Measurements from ENCODE around the gene BRAF.
"Not testable (repeated sequence)": the region's sequence is repeated elsewhere in the genome, so short reads cannot be mapped to it uniquely, and the experiment has no call there.

Gene BRAF

DNA sequence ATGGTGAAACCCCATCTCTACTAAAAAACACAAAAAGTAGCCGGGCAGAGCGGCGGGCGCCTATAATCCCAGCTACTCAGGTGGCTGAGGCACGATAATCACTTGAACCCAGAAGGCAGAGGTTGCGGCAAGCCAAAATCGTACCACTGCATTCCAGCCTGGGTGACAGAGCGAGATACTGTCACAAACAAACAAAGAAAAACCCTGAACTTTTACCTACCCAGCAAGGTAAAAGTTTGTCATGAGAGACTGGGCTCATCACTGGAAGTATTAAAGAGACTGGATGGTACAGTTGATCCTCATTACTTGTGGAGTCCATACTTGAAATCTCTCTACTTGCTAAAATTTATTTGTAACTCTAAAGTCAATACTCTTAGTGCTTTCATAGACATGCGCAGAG is 114.3 kb downstream of the BRAF start:
- intact Hi-C loops (cut with DNase I) = loop anchor here (5.0 to 10.0 kb wide), 3 partner anchors 136 to 842 kb away; partner anchors contain the start of gene ADCK2
- DNase-seq = no peak

DNA sequence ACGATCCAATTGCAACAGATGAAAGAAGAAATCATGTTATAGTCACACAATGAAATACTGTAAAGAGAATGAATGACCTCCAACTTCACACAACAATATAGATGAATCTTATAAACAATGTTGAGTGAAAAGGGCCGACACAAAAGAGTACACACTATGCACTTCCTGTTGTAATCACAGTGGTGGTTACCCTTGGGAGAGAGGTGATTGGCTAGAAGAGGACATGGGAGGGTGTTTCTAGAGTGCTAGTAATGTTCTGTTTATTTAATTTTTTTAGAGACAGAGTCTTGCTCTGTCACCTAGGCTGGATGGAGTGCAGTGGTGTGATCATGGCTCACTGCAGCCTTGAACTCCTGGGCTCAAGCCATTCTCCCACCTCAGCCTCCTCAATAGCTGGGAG is 145.8 kb downstream of the BRAF start:
- intact Hi-C loops (cut with DNase I) = no loop called here
- no peak for DNase-seq

DNA sequence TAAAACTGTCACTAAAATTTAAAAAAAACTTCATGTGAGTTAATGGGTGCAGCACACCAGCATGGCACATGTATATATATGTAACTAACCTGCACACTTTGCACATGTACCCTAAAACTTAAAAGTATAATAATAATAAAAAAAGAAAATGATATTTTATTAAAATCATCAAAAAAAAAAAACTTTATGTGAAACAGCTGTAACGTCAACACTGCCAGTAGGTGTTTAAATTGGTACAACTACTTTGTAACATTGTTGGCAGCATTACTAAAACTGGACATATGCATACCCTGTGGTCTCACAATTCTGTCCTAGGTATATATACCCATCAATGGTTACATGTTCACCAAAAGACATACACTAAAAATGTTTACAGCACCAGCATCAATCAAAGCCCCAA is 146.2 kb downstream of the BRAF start:
- DNase-seq = no peak
- intact Hi-C loops (cut with DNase I) = no loop called here

DNA sequence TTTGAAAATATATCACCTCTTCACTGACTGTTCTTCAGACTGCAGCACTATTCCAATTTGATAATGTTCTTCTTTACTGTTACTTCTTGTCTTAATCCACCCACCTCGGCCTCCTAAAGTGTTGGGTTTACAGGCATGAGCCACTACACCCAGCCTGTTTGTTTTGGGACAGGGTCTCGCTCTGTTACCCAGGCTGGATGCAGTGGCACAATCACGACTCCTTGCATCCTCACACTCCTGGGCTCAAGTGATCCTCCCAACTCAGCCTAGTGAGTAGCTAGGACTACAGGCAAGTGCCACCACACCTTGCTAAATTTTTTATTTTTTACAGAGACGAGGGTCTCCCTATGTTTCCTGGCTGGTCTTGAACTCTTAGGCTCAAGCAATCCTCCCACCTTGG is 150.4 kb downstream of the BRAF start:
- no peak for DNase-seq
- intact Hi-C loops (cut with DNase I) = no loop called here

DNA sequence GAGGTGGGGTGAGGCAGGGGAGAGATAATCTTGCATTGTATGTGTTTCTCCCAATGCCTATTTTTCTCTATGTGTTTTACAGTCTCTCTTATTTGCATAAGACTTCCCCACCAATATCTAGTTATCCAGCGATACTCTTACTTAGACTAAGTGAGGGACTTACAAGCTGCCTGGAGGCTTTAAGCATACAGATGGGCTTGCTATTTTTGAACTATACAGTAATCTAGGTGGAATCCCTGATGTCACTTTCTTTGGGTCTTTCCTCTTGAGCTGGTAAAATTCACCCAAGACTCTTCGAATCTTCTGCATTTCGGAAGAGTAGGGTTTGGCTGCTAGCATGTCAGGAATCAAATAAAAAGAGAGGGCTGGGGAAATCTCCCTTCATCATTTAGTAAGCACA is 151.6 kb downstream of the BRAF start:
- DNase-seq = no peak

DNA sequence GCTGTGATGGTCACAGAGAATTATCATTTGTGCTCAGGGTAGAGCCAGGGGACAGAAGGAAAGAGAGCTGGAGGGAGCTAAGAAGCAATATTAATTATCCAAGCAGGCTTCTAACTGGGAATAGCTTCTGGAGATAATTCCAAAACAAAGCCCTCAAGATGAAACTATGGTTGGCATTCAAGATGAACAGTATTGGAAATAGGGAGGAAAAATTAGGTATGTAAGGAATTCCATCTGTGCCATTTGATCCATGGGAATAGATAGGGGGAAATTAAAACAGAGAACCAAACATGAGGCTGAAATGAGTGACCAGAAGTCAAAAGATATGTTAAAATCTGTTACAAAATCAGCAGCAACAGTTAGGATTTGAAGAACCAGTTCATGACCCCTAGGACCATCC is 152.9 kb downstream of the BRAF start:
- no peak for DNase-seq
- intact Hi-C loops (cut with DNase I) = no loop called here

More for the DNA sequence above, 151.6 kb downstream of the BRAF start:
- intact Hi-C loops (cut with DNase I) = no loop called here

DNA sequence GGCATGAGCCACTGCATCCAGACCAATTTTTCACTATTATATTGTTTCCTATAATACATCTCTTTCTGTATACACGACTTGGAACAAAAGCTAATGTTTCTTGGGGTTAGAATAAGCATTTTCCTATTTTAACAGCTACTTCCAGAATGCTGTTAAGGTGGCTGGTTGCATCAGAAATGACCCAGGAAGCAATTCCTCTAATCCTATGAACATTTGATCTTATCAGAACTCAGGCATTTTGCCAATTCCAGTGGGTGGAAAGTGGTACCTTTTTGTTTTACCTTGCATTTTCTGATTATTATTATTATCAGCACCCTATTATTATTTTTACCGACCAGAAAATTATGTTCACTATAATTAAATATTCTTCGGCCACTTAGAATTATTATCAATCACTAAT is 154.9 kb downstream of the BRAF start:
- no peak for DNase-seq
- intact Hi-C loops (cut with DNase I) = no loop called here

DNA sequence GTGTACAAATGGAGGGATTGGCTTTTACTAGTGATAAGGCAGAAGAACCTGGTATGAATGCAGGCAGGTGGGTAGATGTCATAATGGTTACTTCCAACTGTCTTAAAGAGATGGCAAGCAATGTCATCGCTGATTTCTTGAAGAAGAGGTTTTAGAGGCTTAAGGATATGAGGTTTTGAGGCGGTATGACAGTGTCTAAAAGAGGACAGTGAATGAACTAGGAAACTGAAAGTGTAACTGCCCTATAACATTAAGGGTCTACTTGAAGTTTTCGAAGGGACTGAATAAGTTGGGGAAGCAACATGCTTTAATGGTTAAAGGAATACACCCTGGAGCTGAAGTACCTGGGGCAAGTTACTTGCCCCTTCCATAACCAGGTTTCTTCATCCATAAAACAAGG is 157.3 kb downstream of the BRAF start:
- DNase-seq = no peak
- intact Hi-C loops (cut with DNase I) = no loop called here

DNA sequence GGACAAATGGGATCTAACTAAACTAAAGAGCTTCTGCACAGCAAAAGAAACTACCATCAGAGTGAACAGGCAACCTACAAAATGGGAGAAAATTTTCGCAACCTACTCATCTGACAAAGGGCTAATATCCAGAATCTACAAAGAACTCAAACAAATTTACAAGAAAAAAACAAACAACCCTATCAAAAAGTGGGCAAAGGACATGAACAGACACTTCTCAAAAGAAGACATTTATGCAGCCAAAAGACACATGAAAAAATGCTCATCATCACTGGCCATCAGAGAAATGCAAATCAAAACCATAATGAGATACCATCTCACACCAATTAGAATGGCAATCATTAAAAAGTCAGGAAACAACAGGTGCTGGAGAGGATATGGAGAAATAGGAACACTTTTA is 159.3 kb downstream of the BRAF start:
- DNase-seq; intact Hi-C loops (cut with DNase I): not testable (repeated sequence)

DNA sequence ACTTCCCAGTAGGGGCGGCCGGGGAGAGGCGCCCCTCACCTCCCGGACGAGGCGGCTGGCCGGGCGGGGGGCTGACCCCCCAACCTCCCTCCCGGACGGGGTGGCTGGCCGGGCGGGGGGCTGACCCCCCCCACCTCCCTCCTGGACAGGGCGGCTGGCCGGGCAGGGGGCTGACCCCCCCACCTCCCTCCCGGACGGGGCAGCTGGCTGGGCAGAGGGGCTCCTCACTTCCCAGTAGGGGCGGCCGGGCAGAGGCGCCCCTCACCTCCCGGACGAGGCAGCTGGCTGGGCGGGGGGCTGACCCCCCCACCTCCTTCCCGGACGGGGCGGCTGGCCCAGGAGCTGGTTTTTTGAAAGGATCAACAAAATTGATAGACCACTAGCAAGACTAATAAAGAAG is 161.6 kb downstream of the BRAF start:
- intact Hi-C loops (cut with DNase I); DNase-seq: not testable (repeated sequence)

DNA sequence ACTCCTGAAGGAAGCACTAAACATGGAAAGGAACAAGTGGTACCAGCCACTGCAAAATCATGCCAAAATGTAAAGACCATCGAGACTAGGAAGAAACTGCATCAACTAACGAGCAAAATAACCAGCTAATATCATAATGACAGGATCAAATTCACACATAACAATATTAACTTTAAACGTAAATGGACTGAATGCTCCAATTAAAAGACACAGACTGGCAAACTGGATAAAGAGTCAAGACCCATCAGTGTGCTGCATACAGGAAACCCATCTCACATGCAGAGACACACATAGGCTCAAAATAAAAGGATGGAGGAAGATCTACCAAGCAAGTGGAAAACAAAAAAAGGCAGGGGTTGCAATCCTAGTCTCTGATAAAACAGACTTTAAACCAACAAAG is 163.4 kb downstream of the BRAF start:
- not testable (repeated sequence) for DNase-seq

DNA sequence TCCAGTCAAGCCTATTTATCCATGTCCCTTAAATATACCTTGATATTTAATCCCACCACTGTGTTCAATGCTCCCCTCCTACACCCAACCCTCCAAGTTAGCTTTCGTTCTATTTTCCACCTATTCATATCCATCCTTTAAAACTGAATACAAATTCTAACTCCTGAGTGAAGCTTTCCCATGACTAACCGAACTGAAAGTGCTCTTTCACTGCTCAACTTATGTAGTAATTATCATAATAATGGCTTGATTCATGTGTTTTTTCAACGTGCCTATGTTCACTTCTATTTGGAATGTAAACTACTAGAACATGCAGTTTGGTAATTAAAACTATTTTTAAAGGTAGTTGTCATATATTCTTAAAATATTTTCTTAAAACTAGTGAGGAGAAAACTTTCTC is 170.2 kb downstream of the BRAF start:
- intact Hi-C loops (cut with DNase I) = no loop called here

More for the DNA sequence above, 163.4 kb downstream of the BRAF start:
- intact Hi-C loops (cut with DNase I) = not testable (repeated sequence)

DNA sequence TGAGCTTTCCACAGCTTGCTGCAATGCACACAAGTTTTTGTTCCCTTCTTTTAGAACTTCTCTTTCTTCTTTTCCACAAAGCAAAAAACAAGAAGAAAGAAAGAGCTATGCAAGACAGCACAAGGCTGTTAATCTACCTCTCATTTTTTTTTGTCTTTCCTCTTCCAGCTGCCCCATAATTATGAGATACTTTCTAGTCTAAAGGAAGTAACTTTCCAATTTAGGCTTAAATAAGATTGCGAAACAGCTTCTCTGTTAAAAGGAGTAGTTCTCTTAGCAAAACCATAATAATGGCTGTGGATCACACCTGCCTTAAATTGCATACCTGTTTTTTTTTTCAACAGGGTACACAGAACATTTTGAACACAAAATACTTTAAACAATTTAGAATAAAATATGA is 172.2 kb downstream of the BRAF start:
- DNase-seq = no peak
- intact Hi-C loops (cut with DNase I) = no loop called here

More for the DNA sequence above, 170.2 kb downstream of the BRAF start:
- no peak for DNase-seq

DNA sequence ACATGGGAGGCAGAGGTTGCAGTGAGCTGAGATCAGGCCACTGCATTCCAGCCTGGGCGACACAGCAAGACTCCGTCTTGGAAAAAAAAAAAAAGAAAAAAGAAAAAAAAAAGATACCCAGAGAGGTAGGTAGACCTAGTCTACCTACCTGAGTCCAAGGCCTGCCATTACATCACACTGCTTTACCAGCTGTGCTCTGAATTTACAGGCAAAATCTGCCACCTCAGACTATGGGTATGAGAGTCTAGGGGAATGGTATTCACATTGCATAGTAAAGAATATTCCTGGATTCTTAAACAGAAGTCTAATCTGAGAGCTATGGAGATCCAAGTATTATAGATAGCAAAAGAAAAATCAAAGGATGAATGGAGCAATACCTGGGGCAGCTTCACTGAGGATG is 178.0 kb downstream of the BRAF start:
- intact Hi-C loops (cut with DNase I) = no loop called here
- no peak for DNase-seq

DNA sequence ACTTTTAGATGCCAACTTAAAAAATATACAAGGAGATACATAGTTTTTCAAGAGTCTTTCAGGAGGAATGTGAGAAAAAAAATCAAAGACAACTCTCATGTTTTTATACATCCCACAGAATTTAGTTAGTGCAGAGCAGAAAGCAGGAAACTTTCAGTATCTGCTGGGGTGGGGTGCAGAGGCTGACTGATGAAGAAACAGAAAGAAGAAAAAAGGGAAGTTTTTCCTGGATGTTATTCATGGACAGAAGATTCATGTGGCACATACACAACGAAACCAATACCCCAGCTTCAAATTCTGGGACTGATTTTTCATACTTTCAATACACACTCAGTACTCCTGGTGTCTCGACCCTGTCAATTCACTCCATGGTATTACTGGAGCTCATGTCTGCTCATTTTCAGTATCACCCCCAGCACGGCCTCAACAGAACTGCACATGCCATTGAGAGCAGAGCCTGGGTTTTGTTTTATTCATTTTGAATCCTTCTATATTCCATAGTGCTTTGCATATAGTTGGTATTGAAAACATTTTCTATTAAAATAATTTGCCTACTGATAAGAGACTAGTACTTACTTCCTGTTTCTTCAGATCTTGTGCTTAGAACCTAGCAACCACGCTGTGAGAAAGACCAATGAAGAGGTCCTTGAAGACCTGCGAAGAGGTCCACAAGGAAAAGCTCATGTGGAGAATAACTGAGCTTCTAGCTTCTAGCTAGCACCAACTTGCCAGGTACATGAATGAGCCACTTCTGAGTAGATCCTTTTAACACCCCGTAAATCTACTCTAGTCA is 179.3 kb downstream of the BRAF start:
- DNase-seq = no peak
- intact Hi-C loops (cut with DNase I) = no loop called here

DNA sequence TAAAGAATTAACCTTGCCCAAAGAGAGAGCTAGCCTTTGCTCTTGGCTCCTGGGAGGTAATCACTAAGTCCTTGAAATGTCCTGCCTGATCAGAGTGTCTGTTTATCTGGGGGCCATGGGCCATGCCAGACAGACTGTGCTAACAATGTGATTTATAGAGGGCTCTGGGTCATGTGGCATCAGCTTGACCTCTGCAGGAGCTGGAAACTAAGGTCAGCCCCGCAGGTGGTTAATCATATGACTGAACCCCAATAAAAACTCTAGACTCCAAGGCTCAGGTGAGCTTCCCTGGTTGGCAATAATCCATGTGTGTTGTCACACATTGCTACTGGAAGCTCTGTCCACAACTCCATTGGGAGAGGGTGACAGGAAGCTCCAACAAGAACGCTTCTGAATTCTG is 180.7 kb downstream of the BRAF start:
- no peak for DNase-seq
- intact Hi-C loops (cut with DNase I) = no loop called here

DNA sequence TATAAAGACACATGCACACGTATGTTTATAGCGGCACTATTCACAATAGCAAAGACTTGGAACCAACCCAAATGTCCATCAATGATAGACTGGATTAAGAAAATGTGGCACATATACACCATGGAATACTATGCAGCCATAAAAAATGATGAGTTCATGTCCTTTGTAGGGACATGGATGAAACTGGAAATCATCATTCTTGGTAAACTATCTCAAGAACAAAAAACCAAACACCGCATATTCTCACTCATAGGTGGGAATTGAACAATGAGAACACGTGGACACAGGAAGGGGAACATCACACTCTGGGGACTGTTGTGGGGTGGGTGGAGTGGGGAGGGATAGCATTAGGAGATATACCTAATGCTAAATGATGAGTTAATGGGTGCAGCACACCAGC is 181.5 kb downstream of the BRAF start:
- DNase-seq; intact Hi-C loops (cut with DNase I): not testable (repeated sequence)

DNA sequence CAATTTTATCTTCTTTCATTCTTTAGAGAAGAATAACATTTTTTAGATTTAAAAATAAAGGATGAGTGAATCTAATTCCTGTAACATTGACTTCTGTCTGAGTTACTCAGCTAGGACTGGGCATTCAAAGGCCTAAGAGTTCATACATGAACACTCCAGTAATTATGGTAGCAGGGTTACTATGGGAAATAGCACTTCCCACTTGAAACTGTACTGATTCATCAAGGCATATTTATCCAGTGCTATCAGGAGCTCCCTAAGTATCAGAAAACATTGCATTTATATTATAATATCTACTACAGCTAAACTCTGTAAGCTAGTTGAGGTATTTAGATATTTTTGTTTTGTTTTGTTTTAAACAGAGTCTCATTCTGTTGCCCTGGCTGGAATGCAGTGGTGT is 186.4 kb downstream of the BRAF start:
- DNase-seq = no peak
- intact Hi-C loops (cut with DNase I) = no loop called here

DNA sequence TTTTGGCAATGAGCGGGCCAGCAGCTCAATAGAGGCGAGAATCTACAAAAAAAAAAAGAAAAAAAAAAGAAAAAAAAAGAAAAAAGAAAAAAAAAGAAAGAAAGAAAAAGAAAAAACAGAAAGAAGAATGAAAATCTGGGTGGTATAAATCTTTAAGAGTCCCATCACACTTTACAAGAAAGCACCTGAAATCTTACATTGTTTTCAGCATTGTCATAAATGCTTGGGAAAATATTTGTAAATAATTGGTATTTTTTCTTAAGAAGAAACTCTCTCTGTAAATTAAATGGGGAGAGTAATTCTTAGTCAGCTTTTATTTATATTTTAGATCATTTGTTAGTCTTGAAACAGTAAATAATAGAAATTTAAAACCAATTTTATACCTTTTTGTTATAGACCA is 190.0 kb downstream of the BRAF start:
- intact Hi-C loops (cut with DNase I) = no loop called here
- DNase-seq = no peak

DNA sequence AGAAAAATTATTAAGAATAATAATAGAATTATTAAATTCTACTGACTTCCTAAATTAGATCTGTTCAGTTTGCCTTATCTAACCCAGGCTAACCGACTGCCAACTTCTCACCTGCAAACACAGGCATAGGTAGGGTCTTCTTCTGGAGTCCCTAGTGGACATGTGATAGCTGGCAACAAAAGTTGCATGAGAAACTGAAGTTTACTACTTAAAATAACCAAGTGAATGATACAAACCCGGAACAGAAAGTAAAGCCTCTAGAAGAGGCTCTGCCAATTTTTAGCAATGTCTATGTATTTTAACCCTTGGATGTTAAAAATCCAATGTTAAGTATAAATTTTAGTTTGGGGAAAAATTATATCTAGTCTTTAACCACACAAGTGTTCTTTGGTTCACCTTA is 190.6 kb downstream of the BRAF start:
- DNase-seq = no peak
- intact Hi-C loops (cut with DNase I) = no loop called here

DNA sequence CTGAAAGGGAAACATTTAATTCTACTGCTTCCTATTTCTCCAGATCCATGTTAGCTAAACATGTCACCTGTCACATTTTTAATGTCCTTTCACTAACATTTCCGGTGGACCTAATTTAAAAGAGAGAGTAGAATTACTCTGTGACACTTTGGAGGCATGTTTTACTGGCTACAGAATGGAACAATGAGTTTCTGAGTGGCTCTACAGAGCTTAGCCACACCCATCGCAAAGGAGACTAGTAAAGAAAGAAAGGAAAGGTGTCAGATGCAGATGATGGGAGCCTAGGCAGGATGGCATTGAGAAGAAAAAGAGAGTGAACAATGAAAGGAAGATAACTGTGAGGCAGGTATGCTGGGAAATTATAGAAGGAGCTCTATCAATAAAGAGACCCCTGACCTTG is 192.3 kb downstream of the BRAF start:
- no peak for DNase-seq
- intact Hi-C loops (cut with DNase I) = no loop called here

DNA sequence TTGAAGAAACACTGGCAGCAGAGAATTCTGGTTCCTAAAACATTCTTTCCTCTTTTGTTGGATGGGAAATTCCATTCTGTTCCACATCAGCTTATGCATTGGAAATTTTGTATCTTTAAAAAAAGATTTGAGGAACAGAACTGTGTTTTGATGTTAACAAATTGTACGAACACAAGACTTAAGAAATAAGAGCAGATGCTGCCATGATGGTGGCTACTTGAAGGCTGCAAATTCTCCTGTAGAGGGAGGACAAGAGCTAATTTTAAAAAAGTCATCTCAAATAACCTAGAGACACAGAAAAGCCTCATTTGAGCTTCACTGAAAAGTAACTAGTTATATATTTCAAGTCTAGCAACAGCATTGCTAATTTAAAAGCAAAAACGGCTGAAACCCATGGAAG is 198.4 kb downstream of the BRAF start:
- no peak for DNase-seq
- intact Hi-C loops (cut with DNase I) = no loop called here

DNA sequence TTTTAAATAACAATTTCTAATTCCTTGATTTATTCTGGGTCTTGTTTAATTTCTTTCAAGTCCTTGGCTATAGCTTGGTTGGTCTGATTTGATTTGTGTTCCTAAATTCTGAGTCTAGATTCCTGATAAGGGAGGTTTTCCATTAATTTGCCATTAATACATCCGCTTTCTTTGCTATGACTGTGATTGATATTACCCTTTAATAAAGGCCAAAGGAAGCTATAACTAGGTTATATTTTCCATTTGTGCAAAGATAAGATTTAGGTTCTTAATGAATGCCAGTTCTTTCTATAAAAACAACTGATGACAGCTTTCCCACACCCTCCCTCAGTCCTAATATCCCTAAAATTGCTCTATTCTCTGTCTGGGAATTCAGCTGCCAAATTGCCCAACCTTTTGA is 200.0 kb downstream of the BRAF start:
- intact Hi-C loops (cut with DNase I) = no loop called here

More for the DNA sequence above, 200.0 kb downstream of the BRAF start:
- DNase-seq = no peak
